ENCODE results near the gene ACY1. TPM values are rescaled to one million over a fixed set of nuclear protein-coding genes. Genes with fewer than 3 reads are reported as not detected.
A peak's percentile ranks its signal among the peaks of the same experiment; 100 is the strongest.

Gene ACY1
- polyA plus RNA-seq, 12 donors = 7.7 to 44.6 (median 13.0) TPM; not detected in 1

- DNase-seq = peak; percentile 65
Observed at GRCh38 chr3:52004163-52004787, 20.9 kb downstream of the ACY1 start.

GRCh38 chr3:52004906-52005395, 21.6 kb downstream of the ACY1 start:
- DNase-seq = no peak

- DNase-seq = peak; percentile 56
Observed at GRCh38 chr3:52005571-52005986, 22.2 kb downstream of the ACY1 start.

GRCh38 chr3:52006017-52006819, 22.9 kb downstream of the ACY1 start:
- DNase-seq = no peak

GRCh38 chr3:52006820-52007133, 23.4 kb downstream of the ACY1 start:
- no peak for DNase-seq

GRCh38 chr3:52007291-52007690, 24.0 kb downstream of the ACY1 start:
- DNase-seq = no peak

GRCh38 chr3:52010431-52010830, 27.1 kb downstream of the ACY1 start:
- DNase-seq = no peak

GRCh38 chr3:52012699-52013098, 29.4 kb downstream of the ACY1 start:
- no peak for DNase-seq

GRCh38 chr3:52013802-52014598, 30.7 kb downstream of the ACY1 start:
- DNase-seq = no peak

GRCh38 chr3:52014613-52015012, 31.3 kb downstream of the ACY1 start:
- DNase-seq = no peak

- no peak for DNase-seq
Observed at GRCh38 chr3:52015438-52016228, 32.3 kb downstream of the ACY1 start.

GRCh38 chr3:52017586-52017985, 34.3 kb downstream of the ACY1 start:
- DNase-seq = no peak

GRCh38 chr3:52018319-52019000, 35.1 kb downstream of the ACY1 start:
- DNase-seq = no peak

- no peak for DNase-seq
Observed at GRCh38 chr3:52019352-52020080, 36.2 kb downstream of the ACY1 start.

GRCh38 chr3:52020796-52021195, 37.5 kb downstream of the ACY1 start:
- no peak for DNase-seq

GRCh38 chr3:52021489-52022268, 38.3 kb downstream of the ACY1 start:
- no peak for DNase-seq

GRCh38 chr3:52022323-52023100, 39.2 kb downstream of the ACY1 start:
- DNase-seq = no peak

GRCh38 chr3:52023101-52023770, 39.9 kb downstream of the ACY1 start:
- DNase-seq = no peak
